ENCODE measurements around the gene CINP. TPM values are rescaled to one million over a fixed set of nuclear protein-coding genes. Genes with fewer than 3 reads are reported as not detected.

Gene CINP
- total and polyA plus RNA-seq, 2 of the 13 experiments (the other 11 are each of a cell fraction or from before 2014, with no cell fraction given): 32.8 to 42.8 TPM

- TF ChIP-seq FIP1L1 (IDR thresholded peaks at IDR 0.05; ENCODE audit: borderline replicate concordance, insufficient read depth, low read depth, low read length): no peak
- peak; percentile 33; the same call in 1 of the 2 replicates for TF ChIP-seq ZSCAN29 (CRISPR knock-in tag; conservative IDR thresholded peaks at IDR 0.05)
- no peak for TF ChIP-seq KDM6A (CRISPR knock-in tag; IDR thresholded peaks at IDR 0.05; ENCODE audit: low read depth)
- TF ChIP-seq, protein P1, sequence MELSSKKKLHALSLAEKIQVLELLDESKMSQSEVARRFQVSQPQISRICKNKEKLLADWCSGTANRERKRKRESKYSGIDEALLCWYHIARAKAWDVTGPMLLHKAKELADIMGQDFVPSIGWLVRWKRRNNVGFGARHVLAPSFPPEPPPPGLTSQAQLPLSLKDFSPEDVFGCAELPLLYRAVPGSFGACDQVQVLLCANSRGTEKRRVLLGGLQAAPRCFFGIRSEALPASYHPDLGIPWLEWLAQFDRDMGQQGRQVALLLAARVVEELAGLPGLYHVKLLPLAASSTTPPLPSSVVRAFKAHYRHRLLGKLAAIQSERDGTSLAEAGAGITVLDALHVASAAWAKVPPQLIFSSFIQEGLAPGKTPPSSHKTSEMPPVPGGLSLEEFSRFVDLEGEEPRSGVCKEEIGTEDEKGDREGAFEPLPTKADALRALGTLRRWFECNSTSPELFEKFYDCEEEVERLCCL (CRISPR knock-in tag; IDR thresholded peaks at IDR 0.05; ENCODE audit: borderline replicate concordance): 0 out of 2 replicates have a peak, but pooled peaks have one; percentile 75
- no peak for TF ChIP-seq SKIL (CRISPR knock-in tag; IDR thresholded peaks at IDR 0.05; ENCODE audit: borderline replicate concordance)
- TF ChIP-seq, protein P2, sequence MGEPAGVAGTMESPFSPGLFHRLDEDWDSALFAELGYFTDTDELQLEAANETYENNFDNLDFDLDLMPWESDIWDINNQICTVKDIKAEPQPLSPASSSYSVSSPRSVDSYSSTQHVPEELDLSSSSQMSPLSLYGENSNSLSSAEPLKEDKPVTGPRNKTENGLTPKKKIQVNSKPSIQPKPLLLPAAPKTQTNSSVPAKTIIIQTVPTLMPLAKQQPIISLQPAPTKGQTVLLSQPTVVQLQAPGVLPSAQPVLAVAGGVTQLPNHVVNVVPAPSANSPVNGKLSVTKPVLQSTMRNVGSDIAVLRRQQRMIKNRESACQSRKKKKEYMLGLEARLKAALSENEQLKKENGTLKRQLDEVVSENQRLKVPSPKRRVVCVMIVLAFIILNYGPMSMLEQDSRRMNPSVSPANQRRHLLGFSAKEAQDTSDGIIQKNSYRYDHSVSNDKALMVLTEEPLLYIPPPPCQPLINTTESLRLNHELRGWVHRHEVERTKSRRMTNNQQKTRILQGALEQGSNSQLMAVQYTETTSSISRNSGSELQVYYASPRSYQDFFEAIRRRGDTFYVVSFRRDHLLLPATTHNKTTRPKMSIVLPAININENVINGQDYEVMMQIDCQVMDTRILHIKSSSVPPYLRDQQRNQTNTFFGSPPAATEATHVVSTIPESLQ (CRISPR knock-in tag; conservative IDR thresholded peaks at IDR 0.05): no peak
- TF ChIP-seq ZNF841 (CRISPR knock-in tag; IDR thresholded peaks at IDR 0.05; ENCODE audit: borderline replicate concordance): no peak
- no peak for TF ChIP-seq ZNF570 (CRISPR knock-in tag; IDR thresholded peaks at IDR 0.05; ENCODE audit: borderline replicate concordance)
- no peak for TF ChIP-seq JUN (CRISPR knock-in tag; IDR thresholded peaks at IDR 0.05)
- TF ChIP-seq, protein P3, sequence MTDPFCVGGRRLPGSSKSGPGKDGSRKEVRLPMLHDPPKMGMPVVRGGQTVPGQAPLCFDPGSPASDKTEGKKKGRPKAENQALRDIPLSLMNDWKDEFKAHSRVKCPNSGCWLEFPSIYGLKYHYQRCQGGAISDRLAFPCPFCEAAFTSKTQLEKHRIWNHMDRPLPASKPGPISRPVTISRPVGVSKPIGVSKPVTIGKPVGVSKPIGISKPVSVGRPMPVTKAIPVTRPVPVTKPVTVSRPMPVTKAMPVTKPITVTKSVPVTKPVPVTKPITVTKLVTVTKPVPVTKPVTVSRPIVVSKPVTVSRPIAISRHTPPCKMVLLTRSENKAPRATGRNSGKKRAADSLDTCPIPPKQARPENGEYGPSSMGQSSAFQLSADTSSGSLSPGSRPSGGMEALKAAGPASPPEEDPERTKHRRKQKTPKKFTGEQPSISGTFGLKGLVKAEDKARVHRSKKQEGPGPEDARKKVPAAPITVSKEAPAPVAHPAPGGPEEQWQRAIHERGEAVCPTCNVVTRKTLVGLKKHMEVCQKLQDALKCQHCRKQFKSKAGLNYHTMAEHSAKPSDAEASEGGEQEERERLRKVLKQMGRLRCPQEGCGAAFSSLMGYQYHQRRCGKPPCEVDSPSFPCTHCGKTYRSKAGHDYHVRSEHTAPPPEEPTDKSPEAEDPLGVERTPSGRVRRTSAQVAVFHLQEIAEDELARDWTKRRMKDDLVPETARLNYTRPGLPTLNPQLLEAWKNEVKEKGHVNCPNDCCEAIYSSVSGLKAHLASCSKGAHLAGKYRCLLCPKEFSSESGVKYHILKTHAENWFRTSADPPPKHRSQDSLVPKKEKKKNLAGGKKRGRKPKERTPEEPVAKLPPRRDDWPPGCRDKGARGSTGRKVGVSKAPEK (CRISPR knock-in tag; IDR thresholded peaks at IDR 0.05; ENCODE audit: borderline replicate concordance): peak; percentile 93
- peak; percentile 96 for TF ChIP-seq KDM5A (IDR thresholded peaks at IDR 0.05; ENCODE audit: borderline replicate concordance, low read length)
- 0 out of 2 replicates have a peak, but pooled peaks have one; percentile 37 for TF ChIP-seq ZNF749 (CRISPR knock-in tag; IDR thresholded peaks at IDR 0.05; ENCODE audit: borderline replicate concordance)
- TF ChIP-seq, protein P4, sequence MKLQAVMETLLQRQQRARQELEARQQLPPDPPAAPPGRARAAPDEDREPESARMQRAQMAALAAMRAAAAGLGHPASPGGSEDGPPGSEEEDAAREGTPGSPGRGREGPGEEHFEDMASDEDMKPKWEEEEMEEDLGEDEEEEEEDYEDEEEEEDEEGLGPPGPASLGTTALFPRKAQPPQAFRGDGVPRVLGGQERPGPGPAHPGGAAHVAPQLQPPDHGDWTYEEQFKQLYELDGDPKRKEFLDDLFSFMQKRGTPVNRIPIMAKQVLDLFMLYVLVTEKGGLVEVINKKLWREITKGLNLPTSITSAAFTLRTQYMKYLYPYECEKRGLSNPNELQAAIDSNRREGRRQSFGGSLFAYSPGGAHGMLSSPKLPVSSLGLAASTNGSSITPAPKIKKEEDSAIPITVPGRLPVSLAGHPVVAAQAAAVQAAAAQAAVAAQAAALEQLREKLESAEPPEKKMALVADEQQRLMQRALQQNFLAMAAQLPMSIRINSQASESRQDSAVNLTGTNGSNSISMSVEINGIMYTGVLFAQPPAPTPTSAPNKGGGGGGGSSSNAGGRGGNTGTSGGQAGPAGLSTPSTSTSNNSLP (IDR thresholded peaks at IDR 0.05; ENCODE audit: low read depth, low read length): no peak
- TF ChIP-seq FLYWCH1 (CRISPR knock-in tag; IDR thresholded peaks at IDR 0.05): no peak
These were observed 48.3 kb downstream of the CINP start (continued) for GRCh38 chr14:102314242-102315011.
